Gastroesophageal sphincter (tissue), 2 donors: ENCODE results near the gene ACTL6B.

Experiments used
- POLR2A ChIP-seq, 2 donors: fragments of 450-650 bp; IDR thresholded peaks; one replicate each; pipeline ENCODE4 v1.6.1; 2017; ENCODE audit warnings: antibody characterized with exemption in 2 of 2, mild to moderate bottlenecking in 2 of 2, moderate library complexity in 1 of 2
- POLR2AphosphoS5 ChIP-seq: sonication (generic); formaldehyde crosslinking; IDR thresholded peaks from one replicate; pipeline ENCODE4 v1.6.1; 2017; ENCODE audit warnings: antibody characterized with exemption

DNA sequence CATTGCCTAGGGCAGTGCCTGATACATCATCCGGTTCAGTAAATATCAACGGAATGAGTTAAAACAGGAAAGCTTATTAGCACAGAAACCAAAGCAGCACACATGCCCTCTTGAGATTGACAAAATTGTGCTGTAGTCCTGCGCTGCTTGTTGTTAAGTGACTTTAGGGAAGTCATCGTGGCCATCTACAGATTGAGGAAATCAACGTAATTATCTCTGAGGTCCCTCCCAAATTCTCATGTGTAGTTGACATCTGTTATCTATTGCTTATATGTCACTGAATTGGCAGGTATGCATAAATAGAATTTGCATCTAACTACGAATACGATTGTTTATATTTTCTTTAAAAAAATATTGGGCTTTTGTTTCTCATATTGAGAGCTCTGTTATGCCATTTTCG, 13.8 kb upstream of the ACTL6B start:
- TF ChIP-seq POLR2AphosphoS5 (no peak), POLR2A (IDR thresholded peaks at IDR 0.05) (no peak)
